GM12892 (cell line): ENCODE measurements around the gene ACOT8.

Experiments used
- POLR2A ChIP-seq: IDR thresholded peaks from 2 replicates; pipeline ENCODE4 v1.6.1; 2011; ENCODE audit warnings: low read depth, low read length, control low read depth
- POLR2AphosphoS5 ChIP-seq: IDR thresholded peaks from 2 replicates; pipeline ENCODE4 v1.6.1; 2011; ENCODE audit warnings: low read depth, low read length, control low read depth
- TAF1 ChIP-seq: IDR thresholded peaks from 2 replicates; pipeline ENCODE4 v1.6.1; 2011; ENCODE audit warnings: low read depth, mild to moderate bottlenecking, control low read depth, low read length, borderline replicate concordance

DNA sequence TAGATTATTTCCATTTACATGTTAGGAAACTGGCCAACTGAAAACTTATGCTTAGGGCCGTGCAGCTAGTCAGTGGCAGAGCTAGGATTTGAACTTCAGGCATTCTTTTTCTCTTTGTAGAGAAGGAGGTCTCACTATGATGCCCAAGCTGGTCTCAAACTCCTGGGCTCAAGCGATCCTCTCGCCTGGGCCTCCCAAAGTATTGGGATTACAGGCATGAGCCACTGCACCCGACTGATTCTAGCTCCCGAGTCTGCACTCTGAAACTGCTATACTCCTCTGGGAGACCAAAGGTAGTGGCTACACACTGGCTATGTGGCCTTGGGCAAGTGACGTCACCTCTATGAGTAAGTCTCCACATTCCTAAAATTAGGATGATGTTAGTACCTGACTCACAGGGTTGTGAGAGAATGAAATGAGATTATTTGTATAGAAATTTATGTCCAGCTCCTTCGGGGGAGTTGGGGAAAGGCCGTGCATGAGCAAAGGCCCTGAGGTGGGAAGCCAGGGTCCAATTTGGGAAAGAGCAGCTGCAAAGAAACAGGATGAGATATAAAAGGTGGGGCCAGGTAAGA, 48.4 kb upstream of the ACOT8 start:
- TF ChIP-seq POLR2A, result no peak
- TF ChIP-seq POLR2AphosphoS5, result no peak
- no peak for TF ChIP-seq TAF1
